ENCODE results near the gene CTXND1.

GRCh38 chr15:80188251-80188650 is 63.8 kb downstream of the CTXND1 start:
- TF ChIP-seq NR0B2 (CRISPR knock-in tag; IDR thresholded peaks at IDR 0.05) = no peak
- TF ChIP-seq ETV6 (CRISPR knock-in tag; conservative IDR thresholded peaks at IDR 0.05) = no peak
- TF ChIP-seq PRDM10 (CRISPR knock-in tag; IDR thresholded peaks at IDR 0.05; ENCODE audit: low read depth) = no peak
- no peak for TF ChIP-seq HCFC1 (IDR thresholded peaks at IDR 0.05; ENCODE audit: low read depth, low read length)

Measured in HepG2 (cell line).